Epidermal melanocyte (primary cell): ENCODE measurements around the gene C3orf80.
A peak's percentile ranks its signal among the peaks of the same experiment; 100 is the strongest.
"Not testable (repeated sequence)": the region's sequence is repeated elsewhere in the genome, so short reads cannot be mapped to it uniquely, and the experiment has no call there.

ENCODE experiments used
- DNase-seq: peaks from one replicate; pipeline ENCODE4 v3.0.0; 2011; ENCODE audit warnings: low spot score; ENCODE audit not compliant: insufficient read length

The C3orf80 gene

DNA sequence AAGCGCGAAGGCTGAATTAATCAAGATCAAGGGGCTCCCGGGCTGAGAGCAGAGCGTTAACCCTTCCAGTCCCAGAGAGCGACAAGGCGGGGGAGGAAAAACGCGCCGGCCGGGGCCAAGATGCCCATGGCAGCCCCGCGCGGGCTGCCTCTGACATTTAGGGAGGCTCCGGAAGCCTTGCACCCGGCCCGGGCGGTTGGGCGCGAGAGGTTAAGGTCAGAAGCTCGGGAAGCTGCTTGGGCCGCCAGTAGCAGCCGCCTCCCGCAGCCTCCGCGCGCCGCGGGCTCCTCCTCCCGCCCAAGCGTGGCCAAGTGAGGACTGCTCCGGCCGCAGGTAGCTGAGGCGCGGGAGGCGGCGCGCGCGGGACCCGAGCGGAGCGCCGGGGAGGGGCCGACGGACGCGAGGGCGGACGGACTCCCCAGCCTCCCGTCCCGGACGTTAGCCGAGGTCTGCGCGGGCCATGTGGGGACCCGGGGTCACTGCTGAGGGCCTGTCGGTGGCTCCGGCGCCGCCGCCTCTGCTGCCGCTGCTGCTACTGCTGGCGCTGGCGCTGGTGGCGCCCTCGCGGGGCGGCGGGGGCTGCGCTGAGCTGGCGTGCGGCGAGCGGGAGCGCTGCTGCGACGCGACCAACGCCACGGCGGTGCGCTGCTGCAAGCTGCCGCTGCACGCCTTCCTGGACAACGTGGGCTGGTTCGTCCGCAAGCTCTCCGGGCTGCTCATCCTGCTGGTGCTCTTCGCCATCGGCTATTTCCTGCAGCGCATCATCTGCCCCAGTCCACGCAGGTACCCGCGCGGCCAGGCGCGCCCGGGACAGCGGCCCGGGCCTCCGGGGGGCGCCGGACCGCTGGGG lies at the start of gene C3orf80:
TSS of gene C3orf80 (plus strand) at position 247 of the 850 bp plus-strand sequence. CDS start at position 461, 214 bp downstream.
- no peak for DNase-seq

DNA sequence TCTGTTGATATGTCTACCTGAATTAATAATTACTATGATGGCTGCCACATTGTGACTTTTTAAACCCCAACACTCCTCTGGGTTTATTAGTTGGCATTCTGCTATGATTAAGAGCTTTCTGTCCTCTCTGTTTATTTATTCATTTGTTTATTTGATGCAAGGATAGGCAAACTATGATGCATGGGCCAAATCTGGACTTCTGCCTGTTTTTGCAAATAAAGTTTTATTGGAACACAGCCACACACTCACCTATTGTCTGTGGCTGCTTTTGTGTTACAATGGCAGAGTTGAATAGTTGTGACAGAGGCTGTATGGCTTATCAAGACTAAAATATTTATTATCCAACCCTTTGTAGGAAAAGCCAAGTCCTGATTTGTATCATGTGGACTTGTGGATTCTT lies 48.3 kb upstream of the C3orf80 start:
- DNase-seq: no peak

DNA sequence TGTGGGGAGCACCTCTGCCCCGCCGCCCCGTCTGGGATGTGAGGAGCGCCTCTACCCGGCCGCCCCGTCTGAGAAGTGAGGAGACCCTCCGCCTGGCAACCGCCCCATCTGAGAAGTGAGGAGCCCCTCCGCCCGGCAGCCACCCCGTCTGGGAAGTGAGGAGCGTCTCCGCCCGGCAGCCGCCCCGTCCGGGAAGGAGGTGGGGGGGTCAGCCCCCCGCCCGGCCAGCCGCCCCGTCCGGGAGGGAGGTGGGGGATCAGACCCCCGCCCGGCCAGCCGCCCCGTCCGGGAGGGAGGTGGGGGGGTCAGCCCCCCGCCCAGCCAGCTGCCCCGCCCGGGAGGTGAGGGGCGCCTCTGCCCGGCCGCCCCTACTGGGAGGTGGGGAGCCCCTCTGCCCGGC lies 46.6 kb upstream of the C3orf80 start:
- DNase-seq: not testable (repeated sequence)

DNA sequence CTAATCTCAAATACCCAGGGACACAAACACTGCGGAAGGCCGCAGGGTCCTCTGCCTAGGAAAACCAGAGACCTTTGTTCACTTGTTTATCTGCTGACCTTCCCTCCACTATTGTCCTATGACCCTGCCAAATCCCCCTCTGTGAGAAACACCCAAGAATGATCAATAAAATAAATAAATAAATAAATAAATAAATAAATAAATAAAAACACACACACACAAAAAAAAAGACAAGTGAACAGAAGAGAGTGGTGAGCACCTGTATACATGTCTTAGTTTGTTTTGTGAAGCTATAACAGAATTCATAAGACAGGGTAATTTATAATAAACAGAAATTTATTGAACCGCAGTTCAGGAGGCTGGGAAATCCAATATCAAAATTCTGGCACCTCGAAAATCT lies 45.8 kb upstream of the C3orf80 start:
- DNase-seq: not testable (repeated sequence)

DNA sequence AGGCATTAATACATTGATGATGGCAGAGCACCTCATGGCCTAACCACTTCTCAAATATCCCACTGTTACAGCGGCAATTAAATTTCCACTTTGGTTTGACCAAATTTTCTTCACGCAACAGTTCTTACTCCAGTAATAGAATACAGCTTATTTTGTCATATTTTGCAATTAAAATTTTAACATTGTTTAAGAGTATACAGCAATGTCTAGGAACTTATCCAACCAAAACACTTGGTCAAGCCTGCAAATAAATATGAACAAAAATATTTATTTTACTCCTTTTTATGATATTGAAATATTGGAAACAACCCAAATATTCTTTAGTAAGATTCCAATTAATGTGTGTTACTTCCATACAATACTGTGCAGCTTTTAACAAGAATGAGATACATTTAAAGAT lies 45.3 kb upstream of the C3orf80 start:
- DNase-seq: no peak

DNA sequence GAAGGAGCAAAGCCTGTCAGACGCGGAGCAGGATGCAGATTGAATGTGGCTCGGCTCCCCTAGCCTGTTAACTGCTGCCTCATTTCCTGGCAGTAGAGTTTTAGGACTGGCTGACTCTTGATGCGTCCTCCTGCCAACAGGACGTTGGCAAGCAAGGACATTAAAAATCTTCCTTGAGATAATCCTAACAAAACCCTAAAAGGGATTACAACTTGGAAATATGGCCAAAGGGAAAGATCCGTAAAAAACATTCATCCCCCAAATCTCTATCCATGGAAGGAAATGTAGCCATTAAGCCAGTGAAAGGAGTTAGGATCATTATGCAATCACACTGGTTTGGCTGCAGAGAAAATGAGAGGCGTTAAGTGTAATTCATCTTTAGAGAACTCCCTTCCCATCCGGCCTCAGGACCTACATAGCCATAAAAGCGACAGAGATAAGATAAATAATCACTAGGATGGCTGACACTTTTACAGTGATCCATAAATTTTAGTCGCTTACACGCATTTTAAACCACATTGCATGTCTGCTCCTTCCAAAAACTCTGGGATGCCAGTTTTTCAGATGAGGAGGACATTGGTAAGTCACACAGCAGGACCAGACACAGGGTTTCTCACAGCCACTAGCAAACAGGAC lies 44.5 kb upstream of the C3orf80 start:
- peak; percentile 48 for DNase-seq

DNA sequence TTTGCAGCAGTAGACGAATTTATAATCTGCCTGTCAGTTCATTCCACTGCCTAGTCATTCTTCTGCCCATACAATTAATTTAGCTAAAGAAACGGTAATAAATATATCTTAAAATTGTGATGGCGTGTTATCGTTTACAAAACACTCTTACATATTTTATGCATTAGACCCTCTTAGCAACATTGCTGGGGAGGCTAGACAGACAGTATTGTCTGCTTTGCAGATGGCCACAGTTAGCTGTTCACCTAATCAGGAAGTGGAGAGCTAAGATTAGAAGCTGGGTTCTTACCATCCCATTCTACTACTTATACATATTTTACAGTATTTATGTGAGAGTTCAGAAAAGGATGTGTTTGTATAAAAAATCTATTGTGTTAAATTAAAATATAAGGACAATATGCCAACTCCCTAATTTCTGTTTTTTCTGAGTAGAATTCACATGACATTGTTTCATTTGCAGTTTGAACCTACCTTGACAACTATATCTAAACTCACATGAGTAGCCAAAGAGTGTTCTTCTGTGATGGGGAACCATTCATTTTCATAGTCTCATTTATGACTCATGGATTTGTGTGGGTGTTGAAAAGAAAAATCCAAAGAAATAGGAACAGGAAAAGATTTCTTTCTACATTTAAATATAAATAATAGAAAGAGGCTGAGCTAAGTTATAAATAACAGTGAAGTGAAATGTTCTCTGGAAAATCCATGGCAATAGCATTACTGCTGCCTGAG lies 41.7 kb upstream of the C3orf80 start:
- DNase-seq: no peak

DNA sequence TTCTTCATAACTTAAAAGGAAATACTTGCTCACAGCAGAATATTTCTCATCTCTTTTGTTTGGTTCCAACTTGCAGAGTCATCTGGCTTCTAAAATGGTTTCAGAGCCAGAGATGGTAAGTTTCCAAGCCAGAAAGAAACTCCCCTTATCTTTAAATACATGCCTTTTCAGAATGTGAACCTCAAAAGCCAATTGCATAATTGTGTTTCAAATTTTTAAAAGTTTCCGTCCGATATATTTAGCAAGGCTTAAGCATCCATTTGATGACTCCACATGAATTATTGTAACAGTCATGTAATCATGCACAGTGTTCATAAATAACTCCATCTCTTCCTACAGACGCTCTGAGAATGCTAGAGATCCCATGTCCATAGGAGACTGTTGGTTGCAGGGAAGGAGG lies 40.6 kb upstream of the C3orf80 start:
- no peak for DNase-seq

DNA sequence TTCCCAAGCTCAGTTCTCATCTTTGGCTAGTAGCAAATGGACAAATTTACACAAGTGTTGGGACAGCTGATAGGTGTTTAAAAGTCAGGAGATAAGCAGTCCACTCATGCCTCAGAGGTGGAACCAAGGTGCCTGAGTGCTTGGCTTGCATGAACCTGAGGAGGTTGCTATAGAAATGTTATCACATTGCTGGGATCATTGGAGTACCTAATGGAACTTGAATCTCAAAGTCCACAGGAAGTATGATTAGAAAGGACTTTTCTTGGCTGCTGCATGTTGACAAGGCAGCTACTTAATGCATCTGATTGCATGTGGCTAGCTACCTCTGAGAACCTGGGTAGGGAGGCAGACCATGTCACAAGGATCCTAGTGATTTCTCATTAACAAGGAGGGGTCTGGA lies 39.5 kb upstream of the C3orf80 start:
- no peak for DNase-seq

DNA sequence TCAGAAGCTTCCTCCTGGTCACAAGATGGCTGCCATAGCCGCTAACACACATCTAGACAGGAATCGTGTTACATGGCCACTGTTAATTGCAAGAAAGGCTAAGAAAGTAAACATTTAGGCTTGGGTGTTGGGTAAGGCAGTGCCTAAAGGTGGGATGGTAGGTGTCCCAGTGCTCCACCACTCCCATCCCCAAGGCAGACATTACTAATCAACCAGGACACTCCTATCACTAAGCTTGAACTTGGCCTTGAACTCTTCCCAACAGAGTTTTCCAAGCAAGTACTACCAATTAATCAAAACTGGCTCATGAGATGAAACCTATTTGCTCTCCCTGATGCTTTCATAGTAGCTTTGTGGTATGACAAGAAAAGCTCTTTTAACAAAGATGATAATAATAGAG lies 37.9 kb upstream of the C3orf80 start:
- DNase-seq: no peak

DNA sequence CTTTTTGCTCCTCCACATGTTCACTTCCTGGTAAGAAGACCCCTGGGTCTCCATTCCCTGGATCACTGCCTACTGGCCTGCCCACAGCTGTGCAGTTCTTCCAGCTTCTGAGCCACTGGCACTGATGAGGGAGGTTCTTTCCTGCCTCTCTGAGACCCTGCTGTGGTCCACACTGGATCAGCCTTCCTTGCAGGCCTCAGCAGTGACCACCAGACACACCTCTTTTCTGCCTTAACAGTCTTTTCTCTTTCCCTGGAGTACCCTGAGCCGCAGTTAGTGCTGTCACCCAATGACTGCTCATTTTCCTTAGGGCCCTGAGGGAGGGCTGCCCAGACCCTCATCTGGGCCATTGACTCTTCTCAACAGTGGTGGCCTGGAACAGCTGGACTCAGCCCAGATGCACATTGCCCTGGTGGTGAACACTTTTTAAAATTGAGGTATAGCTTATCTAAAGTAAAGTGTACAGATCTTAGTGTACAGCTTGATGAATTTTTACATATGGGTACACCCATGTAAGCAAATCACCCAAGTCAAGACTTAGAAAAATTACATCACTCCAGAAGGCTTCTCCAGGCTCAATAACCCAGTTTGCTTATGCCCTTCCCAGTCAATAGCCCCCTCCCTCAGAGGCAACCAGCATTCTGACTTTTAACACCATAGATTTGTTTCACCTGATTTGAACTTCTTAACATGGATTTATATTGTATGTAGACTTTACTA lies 32.8 kb upstream of the C3orf80 start:
- no peak for DNase-seq

DNA sequence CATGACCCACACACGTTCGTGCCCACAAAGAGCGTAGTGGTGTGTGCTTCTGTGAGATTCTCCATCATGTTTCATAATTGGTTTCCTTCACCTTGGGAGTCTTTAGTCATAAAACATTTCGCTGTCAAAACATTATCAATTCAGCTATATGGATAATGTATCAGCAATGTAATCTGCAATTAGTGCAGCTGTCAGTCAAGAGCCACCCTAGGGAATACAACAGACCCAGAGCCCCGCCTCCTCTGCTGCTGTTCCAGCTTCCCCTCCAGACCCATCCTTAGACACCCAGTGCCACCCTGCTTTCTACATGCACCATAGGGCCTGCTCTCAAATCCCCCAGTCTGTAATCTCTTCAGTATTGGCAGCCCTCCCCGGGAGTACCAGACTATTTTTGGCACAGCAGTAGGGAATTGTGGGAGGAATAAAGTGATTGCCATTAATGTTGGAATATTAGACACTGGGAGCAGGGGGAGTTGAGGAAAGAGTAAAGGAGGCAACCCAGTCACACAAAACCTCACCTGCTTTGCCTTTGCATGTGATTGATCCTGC lies 31.5 kb upstream of the C3orf80 start:
- no peak for DNase-seq

DNA sequence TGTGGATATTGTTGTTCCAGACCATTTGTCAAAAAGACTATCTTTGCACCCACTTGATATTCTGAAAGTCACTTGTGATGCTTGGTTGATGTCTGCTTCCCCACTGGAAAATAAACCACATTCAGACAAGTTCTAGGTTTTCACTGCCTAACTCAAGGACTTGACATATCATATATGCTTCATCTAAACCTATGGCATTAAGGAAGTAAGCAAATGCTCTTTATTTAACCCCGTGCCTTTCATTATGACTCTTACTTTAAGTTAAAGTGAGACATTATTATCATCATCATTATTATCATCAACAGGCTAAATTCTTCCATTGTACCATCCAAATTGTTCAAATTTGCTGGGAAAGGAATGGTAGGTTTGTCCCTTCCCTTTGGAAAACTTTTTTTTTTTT lies 30.8 kb upstream of the C3orf80 start:
- no peak for DNase-seq

DNA sequence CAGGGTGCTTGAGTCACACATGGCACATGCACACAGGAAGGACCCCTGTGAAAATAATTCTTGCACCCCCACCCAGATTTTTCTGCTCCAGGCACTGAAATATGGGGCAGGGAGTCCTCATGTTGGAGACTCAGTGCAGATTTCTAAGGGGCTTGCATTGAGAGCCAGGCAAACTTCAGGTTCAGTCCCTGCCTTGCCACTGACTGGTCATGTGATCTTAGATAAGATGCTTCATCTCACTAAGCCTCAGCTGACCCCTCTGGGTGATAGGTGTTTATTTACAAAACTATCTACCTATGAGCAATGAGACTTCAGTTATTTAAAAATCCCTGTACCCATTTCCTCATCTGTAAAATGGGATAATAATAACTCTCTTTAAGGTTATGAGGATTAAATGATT lies 30.1 kb upstream of the C3orf80 start:
- DNase-seq: no peak

DNA sequence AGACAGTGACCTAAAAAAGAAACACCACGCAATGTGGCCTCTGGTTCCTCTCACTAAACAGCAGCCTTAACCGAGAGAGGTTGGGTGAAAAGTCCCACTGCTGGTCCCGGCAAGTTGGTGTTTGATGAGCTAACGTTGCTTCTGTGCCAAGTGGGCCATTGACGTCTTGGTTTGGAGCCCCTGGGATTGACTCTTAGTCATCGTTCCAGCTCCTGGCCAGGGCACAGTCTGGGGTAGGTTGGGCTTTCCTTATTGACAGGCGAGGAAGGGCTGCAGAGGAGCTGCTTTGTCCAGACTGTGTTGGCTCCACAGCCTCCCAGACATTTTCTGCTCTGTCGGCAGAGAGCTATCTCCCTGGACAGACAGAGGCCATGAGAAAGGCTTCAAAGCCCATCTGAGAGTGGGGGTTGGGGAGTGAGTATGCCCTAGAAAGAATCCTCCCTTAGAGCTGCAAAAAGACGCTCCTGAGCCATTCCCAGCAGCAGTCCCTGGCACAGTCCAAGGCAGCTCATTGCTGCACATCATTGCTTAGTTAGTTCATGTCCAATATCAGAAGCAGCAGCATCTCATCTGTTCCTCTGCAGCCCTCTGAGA lies 28.6 kb upstream of the C3orf80 start:
- no peak for DNase-seq

DNA sequence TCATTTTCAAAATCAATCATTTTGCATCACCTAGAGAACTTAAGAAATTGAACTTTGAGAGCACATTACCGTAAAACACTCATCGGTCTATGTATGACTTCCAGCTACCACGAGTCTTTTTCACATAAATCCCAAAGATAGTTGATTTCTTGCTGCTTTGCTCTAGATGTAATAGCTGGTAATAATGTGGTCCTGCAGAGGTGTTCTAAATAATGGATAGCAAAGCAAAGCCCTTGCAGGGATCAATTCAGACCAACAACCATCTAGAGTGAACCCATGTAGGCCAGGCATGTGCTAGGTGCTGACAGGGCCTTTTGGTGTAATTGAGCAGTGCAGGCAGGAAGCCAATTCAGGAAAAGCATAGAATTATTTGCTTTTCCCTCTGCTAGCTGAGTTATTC lies 26.1 kb upstream of the C3orf80 start:
- DNase-seq: no peak

DNA sequence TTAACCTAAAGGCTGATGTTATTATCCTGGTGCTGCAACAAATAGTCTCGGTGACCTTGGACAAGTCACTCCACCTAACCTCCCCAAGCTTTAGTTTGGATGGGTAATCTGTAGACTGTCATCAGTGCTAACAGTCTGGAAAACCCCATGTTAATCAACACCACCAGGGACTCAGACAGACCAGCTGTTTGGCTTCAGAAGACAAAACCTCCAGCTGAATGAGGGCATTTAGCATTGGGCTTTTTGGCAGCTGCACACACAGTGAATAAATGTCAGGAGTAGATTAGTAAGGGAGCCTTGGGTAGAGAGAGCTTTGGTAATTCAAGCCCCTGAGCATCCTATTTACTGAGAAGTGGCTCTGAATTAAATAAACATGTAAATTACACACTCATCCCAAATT lies 24.9 kb upstream of the C3orf80 start:
- DNase-seq: no peak

DNA sequence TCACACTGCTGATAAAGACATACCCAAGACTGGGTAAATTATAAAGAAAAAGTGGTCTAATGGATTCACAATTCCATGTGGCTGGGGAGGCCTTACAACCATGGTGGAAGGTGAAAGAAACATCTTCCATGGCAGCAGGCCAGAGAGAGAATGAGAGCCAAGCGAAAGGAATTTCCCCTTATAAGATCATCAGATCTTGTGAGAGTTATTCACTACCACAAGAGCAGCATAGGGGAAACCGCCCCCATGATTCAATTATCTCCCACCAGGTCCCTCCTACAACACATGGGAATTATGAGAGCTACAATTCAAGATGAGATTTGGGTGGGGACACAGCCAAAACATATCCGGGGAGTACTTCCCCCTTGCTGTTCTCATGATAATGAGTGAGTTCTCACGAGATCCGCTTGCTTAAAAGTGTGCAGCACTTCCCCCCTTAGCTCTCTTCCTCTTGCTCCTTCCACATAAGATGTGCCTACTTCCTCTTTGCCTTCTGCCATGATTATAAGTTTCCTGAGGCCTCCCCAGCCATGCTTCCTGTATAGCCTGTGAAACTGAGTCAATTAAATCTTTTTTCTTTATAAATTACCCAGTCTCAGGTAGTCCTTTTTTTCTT lies 20.7 kb upstream of the C3orf80 start:
- not testable (repeated sequence) for DNase-seq

DNA sequence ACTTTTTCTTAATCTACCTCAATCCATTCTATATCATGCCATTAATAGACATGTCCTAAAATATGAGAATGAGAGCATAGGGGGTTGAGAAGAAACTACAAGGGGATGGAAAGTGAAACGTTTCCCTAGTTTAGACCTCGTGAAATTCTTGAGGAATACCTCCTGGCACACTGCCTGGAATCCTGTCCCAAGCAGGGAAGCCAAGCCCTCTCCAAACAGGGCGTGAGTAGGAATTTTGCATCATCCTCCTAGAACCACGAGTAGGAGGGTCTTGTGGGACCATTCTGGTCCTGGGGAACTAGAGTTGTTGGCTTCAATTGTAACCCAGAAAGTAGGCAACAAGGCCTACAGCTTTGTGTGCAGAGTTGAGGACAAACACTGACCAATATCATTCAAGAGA lies 19.6 kb upstream of the C3orf80 start:
- no peak for DNase-seq

DNA sequence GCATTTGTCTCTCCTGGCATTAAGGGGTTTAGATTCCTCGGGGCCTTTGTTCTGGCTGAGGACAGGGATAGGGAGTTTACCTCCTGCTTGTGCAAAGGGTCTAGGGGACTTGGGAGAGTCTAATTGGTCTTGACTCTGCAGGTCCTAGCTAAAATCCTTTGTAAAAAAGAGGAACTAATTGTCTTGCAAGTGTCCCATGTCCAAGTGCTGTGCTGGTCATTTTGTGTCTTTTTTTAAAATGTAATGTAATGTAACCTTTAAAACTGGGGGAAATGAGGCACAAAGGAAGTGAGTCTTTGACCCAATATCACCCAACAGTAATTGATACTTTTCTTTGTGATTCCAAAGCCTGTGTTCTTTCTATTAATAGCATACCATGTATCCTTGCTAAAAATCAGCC lies 14.9 kb upstream of the C3orf80 start:
- DNase-seq: no peak
